ENCODE measurements around the gene CDH2. TPM values are rescaled to one million over a fixed set of nuclear protein-coding genes. Genes with fewer than 3 reads are reported as not detected.
A peak's percentile ranks its signal among the peaks of the same experiment; 100 is the strongest.

CDH2 gene
- total and polyA plus RNA-seq, 2 donors, result 1.6 to 3.0 TPM

DNA sequence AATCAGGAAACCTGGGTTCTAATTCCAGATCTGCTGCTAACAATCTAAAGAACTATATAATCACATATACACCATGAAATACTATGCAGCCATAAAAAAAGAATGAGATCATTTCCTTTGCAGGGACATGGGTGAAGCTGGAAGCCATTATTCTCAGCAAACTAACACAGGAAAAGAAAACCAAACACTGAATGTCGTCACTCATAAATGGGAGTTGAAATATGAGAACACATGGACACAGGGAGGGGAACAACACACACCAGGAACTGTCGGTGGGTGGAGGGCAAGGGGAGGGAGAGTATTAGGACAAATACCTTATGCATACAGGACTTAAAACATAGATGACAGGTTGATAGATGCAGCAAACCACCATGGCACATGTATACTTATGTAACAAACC, 33.2 kb downstream of the CDH2 start:
- DNase-seq (ENCODE audit: low read depth in 6 of 9, low spot score in 9 of 9), result no peak
- Histone ChIP-seq H3K36me3 (ENCODE audit: control insufficient read depth in 2 of 2, insufficient read depth in 2 of 2, low read length in 1 of 2) (no peaks in the 10 kb centered on the region), H3K9me3 (ENCODE audit: control insufficient read depth in 2 of 2, insufficient read depth in 1 of 2, low read length in 1 of 2) (no peaks in the 10 kb centered on the region), H3K27me3 (ENCODE audit: control insufficient read depth in 2 of 2, insufficient read depth in 1 of 2, low read length in 1 of 2) (no peaks in the 10 kb centered on the region), H3K4me3 (ENCODE audit: low read length in 2 of 2) (no peak overlapping the region), H3K4me1 (ENCODE audit: control insufficient read depth in 2 of 2, insufficient read depth in 2 of 2, low read length in 2 of 2) (no peaks in the 10 kb centered on the region), H3K27ac (ENCODE audit: low read depth in 1 of 2, low read length in 1 of 2) (no peak overlapping the region)
- WGBS, result 86% methylated on average over 2 of the region's 2 CpGs

DNA sequence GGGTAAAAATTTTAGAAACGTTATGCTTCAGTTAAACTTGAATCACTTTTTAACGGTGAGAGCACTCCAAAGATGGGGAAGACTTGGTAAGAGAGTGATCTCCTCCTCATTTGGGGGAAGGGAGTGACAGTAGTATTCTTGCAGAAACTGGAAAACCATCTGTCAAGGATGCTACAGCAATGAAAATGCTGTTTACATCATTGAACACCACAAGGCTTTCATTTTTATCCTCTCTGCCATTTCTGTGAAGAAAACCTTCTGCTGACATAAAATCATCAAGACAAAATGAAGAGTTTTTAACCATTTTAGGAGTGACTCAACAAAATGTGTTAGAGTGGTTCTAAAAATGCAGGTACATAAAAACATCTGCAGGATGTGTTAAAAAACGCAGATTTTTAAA, 38.1 kb downstream of the CDH2 start:
- no peaks in the 10 kb centered on the region for H3K9me3 ChIP-seq (ENCODE audit: control insufficient read depth in 2 of 2, insufficient read depth in 1 of 2, low read length in 1 of 2)
- H3K36me3 ChIP-seq (ENCODE audit: control insufficient read depth in 2 of 2, insufficient read depth in 2 of 2, low read length in 1 of 2), result no peaks in the 10 kb centered on the region
- DNase-seq (ENCODE audit: low read depth in 6 of 9, low spot score in 9 of 9), result no peak
- no peak overlapping the region for H3K4me3 ChIP-seq (ENCODE audit: low read length in 2 of 2)
- no peak overlapping the region for H3K27ac ChIP-seq (ENCODE audit: low read depth in 1 of 2, low read length in 1 of 2)
- no peaks in the 10 kb centered on the region for H3K4me1 ChIP-seq (ENCODE audit: control insufficient read depth in 2 of 2, insufficient read depth in 2 of 2, low read length in 2 of 2)
- H3K27me3 ChIP-seq (ENCODE audit: control insufficient read depth in 2 of 2, insufficient read depth in 1 of 2, low read length in 1 of 2), result no peaks in the 10 kb centered on the region
- 82% methylated on average over 3 of the region's 3 CpGs for WGBS

DNA sequence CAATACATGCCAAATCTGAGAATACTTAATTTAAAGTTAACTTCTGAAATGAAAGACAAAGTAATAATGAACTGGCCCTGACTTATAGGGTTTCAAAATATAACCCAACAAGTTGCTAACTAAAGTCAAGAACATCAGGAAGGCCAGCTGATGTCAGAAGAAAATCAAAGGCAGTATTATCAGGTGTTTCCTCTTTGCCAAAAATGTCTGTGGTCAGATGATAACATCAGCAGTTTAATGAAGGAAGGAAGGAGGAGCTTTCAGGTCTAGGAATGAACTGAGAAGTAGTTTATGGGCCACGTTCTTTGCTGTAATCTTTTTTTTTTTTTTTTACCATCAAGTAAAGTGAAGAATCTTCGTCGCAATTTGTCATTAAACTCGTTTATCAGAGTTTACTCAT, 40.9 kb downstream of the CDH2 start:
- H3K9me3 ChIP-seq (ENCODE audit: control insufficient read depth in 2 of 2, insufficient read depth in 1 of 2, low read length in 1 of 2), result no peaks in the 10 kb centered on the region
- peak in 1 of 9 donors; percentile 28 for DNase-seq (ENCODE audit: low read depth in 6 of 9, low spot score in 9 of 9)
- 8% methylated on average over 4 of the region's 4 CpGs for WGBS
- no peaks in the 10 kb centered on the region for H3K27me3 ChIP-seq (ENCODE audit: control insufficient read depth in 2 of 2, insufficient read depth in 1 of 2, low read length in 1 of 2)
- no peak overlapping the region for H3K4me3 ChIP-seq (ENCODE audit: low read length in 2 of 2)
- H3K27ac ChIP-seq (ENCODE audit: low read depth in 1 of 2, low read length in 1 of 2), result no peak overlapping the region
- no peaks in the 10 kb centered on the region for H3K36me3 ChIP-seq (ENCODE audit: control insufficient read depth in 2 of 2, insufficient read depth in 2 of 2, low read length in 1 of 2)
- H3K4me1 ChIP-seq (ENCODE audit: control insufficient read depth in 2 of 2, insufficient read depth in 2 of 2, low read length in 2 of 2), result no peaks in the 10 kb centered on the region

GRCh38 chr18:28134774-28135173, 42.2 kb downstream of the CDH2 start:
- no peak overlapping the region for H3K4me3 ChIP-seq (ENCODE audit: low read length in 2 of 2)
- 97% methylated on average over 7 of the region's 7 CpGs for WGBS
- no peak overlapping the region for H3K27ac ChIP-seq (ENCODE audit: low read depth in 1 of 2, low read length in 1 of 2)
- no peak for DNase-seq (ENCODE audit: low read depth in 6 of 9, low spot score in 9 of 9)
- H3K27me3 ChIP-seq (ENCODE audit: control insufficient read depth in 2 of 2, insufficient read depth in 1 of 2, low read length in 1 of 2), result no peaks in the 10 kb centered on the region
- H3K4me1 ChIP-seq (ENCODE audit: control insufficient read depth in 2 of 2, insufficient read depth in 2 of 2, low read length in 2 of 2), result no peaks in the 10 kb centered on the region
- H3K9me3 ChIP-seq (ENCODE audit: control insufficient read depth in 2 of 2, insufficient read depth in 1 of 2, low read length in 1 of 2), result no peaks in the 10 kb centered on the region
- H3K36me3 ChIP-seq (ENCODE audit: control insufficient read depth in 2 of 2, insufficient read depth in 2 of 2, low read length in 1 of 2), result no peaks in the 10 kb centered on the region

DNA sequence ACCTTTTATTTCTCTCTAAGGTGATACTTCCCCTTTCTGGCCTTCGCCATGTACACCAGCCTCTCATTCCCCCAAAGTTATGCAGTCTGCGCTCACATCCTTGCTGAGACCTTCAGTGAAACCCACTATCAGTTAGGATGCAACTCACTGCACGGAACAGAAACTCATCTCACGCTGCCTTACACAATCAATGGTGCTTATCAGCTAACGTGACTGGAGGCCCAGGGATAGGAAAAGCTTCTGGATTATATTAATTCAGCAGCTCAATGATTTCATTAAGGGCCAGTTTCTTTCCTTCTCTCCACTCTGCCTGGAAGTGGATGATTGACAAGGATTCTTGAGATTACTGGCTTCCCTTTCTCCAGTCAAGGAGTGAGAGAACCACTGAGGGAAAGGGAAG, 44.8 kb downstream of the CDH2 start:
- Histone ChIP-seq H3K27ac (ENCODE audit: low read depth in 1 of 2, low read length in 1 of 2) (no peak overlapping the region), H3K4me1 (ENCODE audit: control insufficient read depth in 2 of 2, insufficient read depth in 2 of 2, low read length in 2 of 2) (no peaks in the 10 kb centered on the region), H3K4me3 (ENCODE audit: low read length in 2 of 2) (no peak overlapping the region), H3K36me3 (ENCODE audit: control insufficient read depth in 2 of 2, insufficient read depth in 2 of 2, low read length in 1 of 2) (no peaks in the 10 kb centered on the region), H3K9me3 (ENCODE audit: control insufficient read depth in 2 of 2, insufficient read depth in 1 of 2, low read length in 1 of 2) (no peaks in the 10 kb centered on the region), H3K27me3 (ENCODE audit: control insufficient read depth in 2 of 2, insufficient read depth in 1 of 2, low read length in 1 of 2) (no peaks in the 10 kb centered on the region)
- no peak for DNase-seq (ENCODE audit: low read depth in 6 of 9, low spot score in 9 of 9)
- 93% methylated on average over 5 of the region's 5 CpGs for WGBS

DNA sequence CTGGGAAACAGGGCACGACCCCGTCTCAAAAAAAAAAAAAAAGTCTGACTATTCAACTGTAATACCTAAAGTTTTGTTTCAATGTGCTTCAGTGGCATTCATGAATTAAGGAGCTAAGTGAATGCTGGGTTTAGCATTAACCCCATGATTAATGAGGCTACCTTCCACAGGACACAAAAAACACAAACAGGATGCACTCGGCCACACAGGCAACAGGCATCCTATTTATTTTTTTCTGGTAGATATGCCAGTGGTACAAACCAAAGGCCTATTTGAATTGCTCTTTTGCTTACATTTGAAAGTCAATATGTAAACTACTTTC, 48.3 kb downstream of the CDH2 start:
- DNase-seq (ENCODE audit: low read depth in 6 of 9, low spot score in 9 of 9), result no peak
- H3K27me3 ChIP-seq (ENCODE audit: control insufficient read depth in 2 of 2, insufficient read depth in 1 of 2, low read length in 1 of 2), result no peaks in the 10 kb centered on the region
- no peaks in the 10 kb centered on the region for H3K36me3 ChIP-seq (ENCODE audit: control insufficient read depth in 2 of 2, insufficient read depth in 2 of 2, low read length in 1 of 2)
- no peak overlapping the region for H3K4me3 ChIP-seq (ENCODE audit: low read length in 2 of 2)
- no peak overlapping the region for H3K27ac ChIP-seq (ENCODE audit: low read depth in 1 of 2, low read length in 1 of 2)
- H3K9me3 ChIP-seq (ENCODE audit: control insufficient read depth in 2 of 2, insufficient read depth in 1 of 2, low read length in 1 of 2), result no peaks in the 10 kb centered on the region
- 95% methylated on average over 3 of the region's 3 CpGs for WGBS
- no peaks in the 10 kb centered on the region for H3K4me1 ChIP-seq (ENCODE audit: control insufficient read depth in 2 of 2, insufficient read depth in 2 of 2, low read length in 2 of 2)

- 96% methylated on average over 5 of the region's 5 CpGs for WGBS
- no peaks in the 10 kb centered on the region for H3K9me3 ChIP-seq (ENCODE audit: control insufficient read depth in 2 of 2, insufficient read depth in 1 of 2, low read length in 1 of 2)
- H3K36me3 ChIP-seq (ENCODE audit: control insufficient read depth in 2 of 2, insufficient read depth in 2 of 2, low read length in 1 of 2), result no peaks in the 10 kb centered on the region
- H3K4me1 ChIP-seq (ENCODE audit: control insufficient read depth in 2 of 2, insufficient read depth in 2 of 2, low read length in 2 of 2), result no peaks in the 10 kb centered on the region
- no peak overlapping the region for H3K27ac ChIP-seq (ENCODE audit: low read depth in 1 of 2, low read length in 1 of 2)
- no peak overlapping the region for H3K4me3 ChIP-seq (ENCODE audit: low read length in 2 of 2)
- DNase-seq (ENCODE audit: low read depth in 6 of 9, low spot score in 9 of 9), result no peak
- H3K27me3 ChIP-seq (ENCODE audit: control insufficient read depth in 2 of 2, insufficient read depth in 1 of 2, low read length in 1 of 2), result no peaks in the 10 kb centered on the region
These were observed 48.9 kb downstream of the CDH2 start for GRCh38 chr18:28127763-28128658.

DNA sequence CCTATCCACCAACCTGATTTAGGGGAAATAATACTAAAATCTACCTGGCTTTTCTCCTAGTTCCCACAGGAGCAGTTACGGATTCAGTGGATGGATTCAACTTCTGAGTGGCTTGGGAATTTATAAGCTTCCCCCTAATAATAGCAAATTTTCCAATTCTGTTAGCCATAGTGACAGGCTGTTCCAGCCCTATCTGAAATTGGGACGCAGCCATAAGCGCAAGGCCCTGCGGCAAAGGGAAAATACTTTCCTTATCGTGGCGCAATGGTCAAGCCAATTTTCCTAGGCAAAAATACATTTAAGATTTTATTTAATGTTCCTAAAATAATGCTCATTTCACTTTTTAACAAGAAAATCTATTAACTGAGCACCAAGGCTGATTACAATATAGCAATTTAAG, 49.7 kb downstream of the CDH2 start:
- Histone ChIP-seq H3K27me3 (ENCODE audit: control insufficient read depth in 2 of 2, insufficient read depth in 1 of 2, low read length in 1 of 2) (no peaks in the 10 kb centered on the region), H3K4me3 (ENCODE audit: low read length in 2 of 2) (no peak overlapping the region), H3K9me3 (ENCODE audit: control insufficient read depth in 2 of 2, insufficient read depth in 1 of 2, low read length in 1 of 2) (no peaks in the 10 kb centered on the region), H3K4me1 (ENCODE audit: control insufficient read depth in 2 of 2, insufficient read depth in 2 of 2, low read length in 2 of 2) (no peaks in the 10 kb centered on the region), H3K27ac (ENCODE audit: low read depth in 1 of 2, low read length in 1 of 2) (no peak overlapping the region), H3K36me3 (ENCODE audit: control insufficient read depth in 2 of 2, insufficient read depth in 2 of 2, low read length in 1 of 2) (no peaks in the 10 kb centered on the region)
- no peak for DNase-seq (ENCODE audit: low read depth in 6 of 9, low spot score in 9 of 9)
- 99% methylated on average over 6 of the region's 6 CpGs for WGBS

DNA sequence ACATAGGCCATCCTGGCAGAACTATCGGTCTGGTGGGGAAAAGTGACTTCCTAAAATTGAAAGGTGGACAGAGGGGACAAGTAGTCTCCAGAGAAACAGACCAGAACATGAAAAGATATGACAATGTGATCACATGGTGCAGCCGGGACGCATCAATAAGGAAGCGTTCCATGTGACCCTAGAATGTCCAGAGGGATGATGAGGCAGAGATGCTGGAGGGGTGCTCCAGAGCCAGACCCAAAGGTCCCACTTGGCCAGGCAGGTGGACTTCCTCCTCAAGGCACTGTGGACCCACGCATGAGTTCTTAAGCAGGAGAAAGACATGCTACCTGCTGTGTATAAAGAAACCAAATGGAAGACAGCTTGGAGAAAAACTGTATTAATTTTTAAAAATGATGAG, 50.2 kb downstream of the CDH2 start:
- DNase-seq (ENCODE audit: low read depth in 6 of 9, low spot score in 9 of 9), result no peak
- no peaks in the 10 kb centered on the region for H3K9me3 ChIP-seq (ENCODE audit: control insufficient read depth in 2 of 2, insufficient read depth in 1 of 2, low read length in 1 of 2)
- H3K4me3 ChIP-seq (ENCODE audit: low read length in 2 of 2), result no peak overlapping the region
- H3K4me1 ChIP-seq (ENCODE audit: control insufficient read depth in 2 of 2, insufficient read depth in 2 of 2, low read length in 2 of 2), result no peaks in the 10 kb centered on the region
- no peak overlapping the region for H3K27ac ChIP-seq (ENCODE audit: low read depth in 1 of 2, low read length in 1 of 2)
- WGBS, result 99% methylated on average over 5 of the region's 5 CpGs
- no peaks in the 10 kb centered on the region for H3K36me3 ChIP-seq (ENCODE audit: control insufficient read depth in 2 of 2, insufficient read depth in 2 of 2, low read length in 1 of 2)
- H3K27me3 ChIP-seq (ENCODE audit: control insufficient read depth in 2 of 2, insufficient read depth in 1 of 2, low read length in 1 of 2), result no peaks in the 10 kb centered on the region
